ENCODE results near the gene KRTAP10-7. TPM values are rescaled to one million over a fixed set of nuclear protein-coding genes. Genes with fewer than 3 reads are reported as not detected.
"Not testable (repeated sequence)": the region's sequence is repeated elsewhere in the genome, so short reads cannot be mapped to it uniquely, and the experiment has no call there.

Gene KRTAP10-7
- total RNA-seq, 2 donors from 2014 or later: not detected

- ATAC-seq (ENCODE audit: insufficient number of reproducible peaks, low FRiP score, low read depth): no peak
- no peaks in the 10 kb centered on the region for H3K27me3 ChIP-seq (replicated peaks; ENCODE audit: insufficient read depth)
- TF ChIP-seq CTCF (IDR thresholded peaks at IDR 0.05): no peak
- DNase-seq (ENCODE audit: low spot score): no peak
- no peak overlapping the region for H3K4me3 ChIP-seq
- H3K4me1 ChIP-seq (ENCODE audit: control insufficient read depth in 1 of 2, low read depth in 2 of 2): no peaks in the 10 kb centered on the region
- no peaks in the 10 kb centered on the region for H3K36me3 ChIP-seq
- H3K27ac ChIP-seq: no peak overlapping the region
- H3K9me3 ChIP-seq: peaks cover 2% of the 10 kb centered on the region
Measured at GRCh38 chr21:44603911-44604310, 3.5 kb downstream of the KRTAP10-7 start.

GRCh38 chr21:44606495-44606894, 6.1 kb downstream of the KRTAP10-7 start:
- H3K36me3 ChIP-seq: no peaks in the 10 kb centered on the region
- TF ChIP-seq CTCF (IDR thresholded peaks at IDR 0.05): no peak
- ATAC-seq (ENCODE audit: insufficient number of reproducible peaks, low FRiP score, low read depth): no peak
- no peak overlapping the region for H3K4me3 ChIP-seq
- H3K9me3 ChIP-seq: peaks cover 9% of the 10 kb centered on the region
- no peaks in the 10 kb centered on the region for H3K27me3 ChIP-seq (replicated peaks; ENCODE audit: insufficient read depth)
- H3K4me1 ChIP-seq (ENCODE audit: control insufficient read depth in 1 of 2, low read depth in 2 of 2): no peaks in the 10 kb centered on the region
- no peak overlapping the region for H3K27ac ChIP-seq
- DNase-seq (ENCODE audit: low spot score): no peak

GRCh38 chr21:44609193-44609592, 8.8 kb downstream of the KRTAP10-7 start:
- TF ChIP-seq CTCF (IDR thresholded peaks at IDR 0.05): no peak
- Histone ChIP-seq H3K27ac (no peak overlapping the region), H3K36me3 (no peaks in the 10 kb centered on the region), H3K9me3 (peaks cover 8% of the 10 kb centered on the region), H3K4me1 (ENCODE audit: control insufficient read depth in 1 of 2, low read depth in 2 of 2) (no peaks in the 10 kb centered on the region), H3K27me3 (replicated peaks; ENCODE audit: insufficient read depth) (no peaks in the 10 kb centered on the region), H3K4me3 (no peak overlapping the region)
- no peak for DNase-seq (ENCODE audit: low spot score)
- no peak for ATAC-seq (ENCODE audit: insufficient number of reproducible peaks, low FRiP score, low read depth)

GRCh38 chr21:44610157-44610843, 9.9 kb downstream of the KRTAP10-7 start:
- H3K36me3 ChIP-seq; H3K4me1 ChIP-seq (ENCODE audit: control insufficient read depth in 1 of 2, low read depth in 2 of 2); DNase-seq (ENCODE audit: low spot score): not testable (repeated sequence)

GRCh38 chr21:44611551-44611950, 11.2 kb downstream of the KRTAP10-7 start:
- H3K9me3 ChIP-seq: peaks cover 7% of the 10 kb centered on the region
- H3K4me1 ChIP-seq (ENCODE audit: control insufficient read depth in 1 of 2, low read depth in 2 of 2): no peaks in the 10 kb centered on the region
- ATAC-seq (ENCODE audit: insufficient number of reproducible peaks, low FRiP score, low read depth): no peak
- no peak for TF ChIP-seq CTCF (IDR thresholded peaks at IDR 0.05)
- no peak for DNase-seq (ENCODE audit: low spot score)
- no peaks in the 10 kb centered on the region for H3K27me3 ChIP-seq (replicated peaks; ENCODE audit: insufficient read depth)
- no peak overlapping the region for H3K4me3 ChIP-seq
- H3K27ac ChIP-seq: no peak overlapping the region
- H3K36me3 ChIP-seq: no peaks in the 10 kb centered on the region

More at GRCh38 chr21:44610157-44610843, 9.9 kb downstream of the KRTAP10-7 start:
- ATAC-seq (ENCODE audit: insufficient number of reproducible peaks, low FRiP score, low read depth); H3K27ac ChIP-seq; H3K9me3 ChIP-seq; H3K4me3 ChIP-seq; H3K27me3 ChIP-seq (replicated peaks; ENCODE audit: insufficient read depth): not testable (repeated sequence)

- H3K9me3 ChIP-seq: peaks cover 7% of the 10 kb centered on the region
- H3K4me1 ChIP-seq (ENCODE audit: control insufficient read depth in 1 of 2, low read depth in 2 of 2): no peaks in the 10 kb centered on the region
- TF ChIP-seq CTCF (IDR thresholded peaks at IDR 0.05): no peak
- no peak within 1 kb of the TSS for H3K4me3 ChIP-seq
- DNase-seq (ENCODE audit: low spot score) (no peak), ATAC-seq (ENCODE audit: insufficient number of reproducible peaks, low FRiP score, low read depth) (no peak)
- no peaks in the 10 kb centered on the region for H3K36me3 ChIP-seq
- no peaks in the 10 kb centered on the region for H3K27me3 ChIP-seq (replicated peaks; ENCODE audit: insufficient read depth)
- no peak within 1 kb of the TSS for H3K27ac ChIP-seq
Measured at GRCh38 chr21:44612029-44612486, 11.7 kb downstream of the KRTAP10-7 start, which contains the start of gene KRTAP10-8. Gene KRTAP10-8 (plus strand): TSS chr21:44612079. CDS start chr21:44612101, 22 bp downstream.
